Anterior cingulate cortex (tissue), 58 donors: ENCODE measurements around the gene CAMKK2.
A peak's percentile ranks its signal among the peaks of the same experiment; 100 is the strongest.
"Not testable (repeated sequence)": the region's sequence is repeated elsewhere in the genome, so short reads cannot be mapped to it uniquely, and the experiment has no call there.

ENCODE experiments used
- DNase-seq, 58 donors: peaks; one replicate each; lab custom pipeline; 2025; lab: John Stamatoyannopoulos, UW

The CAMKK2 gene

GRCh38 chr12:121229826-121230537, 66.5 kb downstream of the CAMKK2 start:
- DNase-seq, result peak in 43 of 58 donors; percentile 5 to 72 (median 23)

- no peak for DNase-seq
Observed at GRCh38 chr12:121228919-121229665, 67.4 kb downstream of the CAMKK2 start.

- DNase-seq, result no peak
Observed at GRCh38 chr12:121227294-121227693, 69.2 kb downstream of the CAMKK2 start.

- DNase-seq, result not testable (repeated sequence)
Observed at GRCh38 chr12:121226871-121227270, 69.6 kb downstream of the CAMKK2 start.

- DNase-seq, result no peak
Observed at GRCh38 chr12:121226399-121226798, 70.1 kb downstream of the CAMKK2 start.

GRCh38 chr12:121224591-121224990, 71.9 kb downstream of the CAMKK2 start:
- no peak for DNase-seq

- no peak for DNase-seq
Observed at GRCh38 chr12:121223292-121224285, 72.9 kb downstream of the CAMKK2 start.

GRCh38 chr12:121222847-121223246, 73.7 kb downstream of the CAMKK2 start:
- DNase-seq, result no peak

- DNase-seq, result no peak
Observed at GRCh38 chr12:121219353-121219986, 77.0 kb downstream of the CAMKK2 start.

GRCh38 chr12:121218588-121219352, 77.7 kb downstream of the CAMKK2 start:
- no peak for DNase-seq

GRCh38 chr12:121217761-121218160, 78.7 kb downstream of the CAMKK2 start:
- DNase-seq, result no peak

GRCh38 chr12:121217063-121217462, 79.4 kb downstream of the CAMKK2 start:
- no peak for DNase-seq

- DNase-seq, result no peak
Observed at GRCh38 chr12:121216102-121216501, 80.4 kb downstream of the CAMKK2 start.

GRCh38 chr12:121214855-121215745, 81.4 kb downstream of the CAMKK2 start:
- DNase-seq, result peak in 1 of 58 donors; percentile 9

GRCh38 chr12:121214166-121214777, 82.2 kb downstream of the CAMKK2 start:
- no peak for DNase-seq

GRCh38 chr12:121212875-121213274, 83.6 kb downstream of the CAMKK2 start:
- DNase-seq, result no peak

- DNase-seq, result peak; percentile 22 to 89 (median 76)
Observed at GRCh38 chr12:121209624-121210572, 86.6 kb downstream of the CAMKK2 start, which contains the start of gene P2RX4. Gene P2RX4, plus strand, starts transcription at chr12:121210129. Its CDS starts 36 bp downstream, at chr12:121210165.
